NCI-H2196 treated with DMSO at 0.1 percent for 48 hours (cell line): ENCODE data around the gene C5AR1.
"Not testable (repeated sequence)": the region's sequence is repeated elsewhere in the genome, so short reads cannot be mapped to it uniquely, and the experiment has no call there.

Source experiments
- DNase-seq: peaks from one replicate; lab custom pipeline; 2025; ENCODE audit not compliant: unreplicated experiment; lab: John Stamatoyannopoulos, UW

The C5AR1 gene

DNA sequence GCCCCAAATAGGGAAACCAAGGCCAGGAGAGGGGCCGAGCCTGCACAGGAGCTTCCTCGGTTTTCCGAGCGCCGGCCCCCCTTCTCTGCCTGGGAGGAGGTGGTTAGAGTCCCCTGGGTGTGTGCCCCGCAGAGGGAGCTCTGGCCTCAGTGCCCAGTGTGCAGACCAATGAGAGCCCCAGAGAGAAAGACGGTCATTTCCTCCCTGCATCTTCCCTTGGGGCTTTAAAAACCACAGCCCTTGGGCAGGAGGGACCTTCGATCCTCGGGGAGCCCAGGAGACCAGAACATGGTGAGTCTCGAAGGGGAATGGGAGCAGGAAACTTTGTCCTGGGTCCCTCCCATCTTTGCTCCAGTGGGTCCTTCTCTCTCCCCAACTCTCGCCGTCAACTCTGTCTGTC is at the start of gene C5AR1:
TSS of gene C5AR1 (plus strand) at position 254 of the 400 bp plus-strand sequence. CDS start at position 289, 35 bp downstream.
- no peak for DNase-seq

DNA sequence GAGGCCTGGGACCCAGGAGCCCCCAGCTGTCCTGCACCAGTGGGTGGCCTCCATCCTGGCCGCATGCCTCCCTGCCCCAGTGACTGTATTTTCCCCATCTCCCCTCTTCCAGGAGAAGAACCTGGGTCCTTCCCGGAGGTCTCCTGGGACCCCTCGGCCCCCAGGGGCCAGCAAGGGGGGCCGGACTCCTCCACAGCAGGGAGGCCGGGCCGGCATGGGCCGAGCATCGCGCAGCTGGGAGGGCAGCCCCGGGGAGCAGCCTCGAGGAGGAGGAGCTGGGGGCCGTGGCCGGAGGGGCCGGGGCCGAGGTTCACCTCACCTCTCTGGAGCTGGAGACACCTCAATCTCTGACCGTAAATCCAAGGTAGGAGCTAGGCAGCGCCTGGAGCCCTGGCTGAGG is 49.2 kb upstream of the C5AR1 start:
- DNase-seq: no peak

DNA sequence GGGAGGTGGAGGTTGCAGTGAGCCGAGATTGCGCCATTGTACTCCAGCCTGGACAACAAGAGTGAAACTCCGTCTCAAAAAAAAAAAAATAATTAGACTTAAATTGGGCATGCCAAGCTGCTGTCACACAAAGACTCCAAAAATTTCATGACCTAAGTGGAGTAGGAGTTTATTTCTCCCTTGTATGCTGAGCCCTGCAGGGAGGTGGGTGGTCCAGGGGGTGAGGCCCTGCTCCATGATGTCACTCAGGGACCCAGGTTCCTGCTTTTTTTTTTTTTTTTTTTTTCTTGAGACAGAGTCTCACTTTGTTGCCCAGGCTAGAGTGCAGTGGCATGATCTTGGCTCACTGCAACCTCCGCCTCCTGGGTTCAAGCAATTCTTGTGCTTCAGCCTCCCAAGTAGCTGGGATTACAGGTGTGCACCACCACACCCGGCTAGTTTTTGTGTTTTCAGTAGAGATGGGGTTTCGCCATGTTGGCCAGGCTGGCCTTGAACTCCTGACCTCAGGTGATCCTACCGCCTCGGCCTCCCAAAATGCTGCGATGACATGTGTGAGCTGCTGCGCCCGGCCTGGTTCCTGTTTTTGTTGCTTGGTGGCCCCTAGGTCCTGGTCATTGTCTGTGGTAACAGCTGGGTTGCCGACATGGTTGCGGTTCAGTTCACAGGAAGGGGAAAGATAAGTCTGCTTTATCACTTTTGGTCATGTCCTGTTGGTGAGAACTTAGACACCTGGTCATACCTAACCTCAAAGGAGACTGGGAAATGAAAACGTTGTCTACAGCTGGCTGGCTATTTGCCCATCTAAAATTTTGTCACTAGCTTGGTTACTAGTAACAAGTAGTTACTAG is 47.5 kb upstream of the C5AR1 start:
- DNase-seq: not testable (repeated sequence)

GRCh38 chr19:47264629-47265028 is 45.0 kb upstream of the C5AR1 start:
- DNase-seq: no peak

- DNase-seq: no peak
Measured at GRCh38 chr19:47266401-47266941, 43.2 kb upstream of the C5AR1 start.

DNA sequence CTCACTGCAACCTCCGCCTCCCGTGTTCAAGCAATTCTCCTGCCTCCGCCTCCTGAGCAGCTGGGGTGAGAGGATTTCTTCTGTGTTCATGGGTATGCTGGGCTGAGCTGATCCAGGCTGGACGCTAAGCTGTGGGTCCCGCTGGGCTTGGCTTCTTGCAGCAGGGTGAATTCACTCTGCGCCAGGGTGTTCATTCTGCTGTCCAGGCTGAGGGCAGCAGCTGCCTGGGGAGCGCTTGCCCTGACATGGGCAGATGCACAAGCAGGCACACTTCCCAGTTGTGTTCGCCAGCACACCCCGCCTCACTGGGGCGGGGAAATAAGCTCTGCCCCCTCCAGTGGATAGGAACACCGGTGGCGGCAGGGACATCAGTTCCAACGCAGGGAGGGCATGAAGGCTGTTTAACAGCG is 42.3 kb upstream of the C5AR1 start:
- peak; percentile 27 for DNase-seq

- no peak for DNase-seq
Measured at GRCh38 chr19:47268028-47268427, 41.6 kb upstream of the C5AR1 start.

DNA sequence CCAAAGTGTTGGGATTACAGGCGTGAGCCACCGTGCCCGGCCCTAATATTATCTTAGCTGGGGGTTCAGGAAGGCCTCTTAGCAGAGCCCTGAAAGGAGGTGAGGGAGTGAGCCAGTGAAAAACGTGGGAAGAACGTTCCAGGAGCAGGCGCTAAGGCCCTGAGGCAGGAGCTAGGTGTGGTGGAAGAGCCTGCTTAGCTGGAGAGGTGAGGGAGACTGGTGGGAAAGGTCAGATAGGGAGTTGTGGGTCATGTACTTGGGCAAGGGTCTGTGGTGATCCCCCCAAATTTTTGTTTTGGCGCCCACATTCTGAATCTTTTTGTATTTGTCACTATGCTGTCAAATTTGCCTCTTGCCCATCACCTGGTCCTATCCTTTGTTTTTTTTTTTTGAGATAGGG is 40.1 kb upstream of the C5AR1 start:
- no peak for DNase-seq

- no peak for DNase-seq
Measured at GRCh38 chr19:47270408-47270807, 39.3 kb upstream of the C5AR1 start.

DNA sequence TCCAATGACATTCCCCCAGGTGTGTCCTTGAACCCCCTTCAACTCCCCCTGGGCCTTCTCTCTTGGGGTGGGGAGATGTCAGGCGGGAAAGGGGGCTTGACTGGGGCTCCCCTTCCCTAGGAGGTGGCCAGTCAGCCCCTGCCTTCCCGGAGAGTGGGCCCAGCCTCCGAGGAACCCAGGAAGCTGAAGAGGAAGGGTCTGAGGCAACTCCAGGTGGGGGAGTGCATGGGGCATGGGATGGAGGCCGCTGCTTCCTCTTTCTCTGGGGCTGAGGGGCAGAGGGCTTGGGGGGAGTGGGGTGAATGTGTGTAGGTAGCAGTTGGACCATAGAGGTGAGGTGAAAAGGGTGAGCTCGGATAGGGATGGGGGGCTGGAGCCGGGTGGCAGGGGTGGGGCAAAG is 37.7 kb upstream of the C5AR1 start:
- no peak for DNase-seq

DNA sequence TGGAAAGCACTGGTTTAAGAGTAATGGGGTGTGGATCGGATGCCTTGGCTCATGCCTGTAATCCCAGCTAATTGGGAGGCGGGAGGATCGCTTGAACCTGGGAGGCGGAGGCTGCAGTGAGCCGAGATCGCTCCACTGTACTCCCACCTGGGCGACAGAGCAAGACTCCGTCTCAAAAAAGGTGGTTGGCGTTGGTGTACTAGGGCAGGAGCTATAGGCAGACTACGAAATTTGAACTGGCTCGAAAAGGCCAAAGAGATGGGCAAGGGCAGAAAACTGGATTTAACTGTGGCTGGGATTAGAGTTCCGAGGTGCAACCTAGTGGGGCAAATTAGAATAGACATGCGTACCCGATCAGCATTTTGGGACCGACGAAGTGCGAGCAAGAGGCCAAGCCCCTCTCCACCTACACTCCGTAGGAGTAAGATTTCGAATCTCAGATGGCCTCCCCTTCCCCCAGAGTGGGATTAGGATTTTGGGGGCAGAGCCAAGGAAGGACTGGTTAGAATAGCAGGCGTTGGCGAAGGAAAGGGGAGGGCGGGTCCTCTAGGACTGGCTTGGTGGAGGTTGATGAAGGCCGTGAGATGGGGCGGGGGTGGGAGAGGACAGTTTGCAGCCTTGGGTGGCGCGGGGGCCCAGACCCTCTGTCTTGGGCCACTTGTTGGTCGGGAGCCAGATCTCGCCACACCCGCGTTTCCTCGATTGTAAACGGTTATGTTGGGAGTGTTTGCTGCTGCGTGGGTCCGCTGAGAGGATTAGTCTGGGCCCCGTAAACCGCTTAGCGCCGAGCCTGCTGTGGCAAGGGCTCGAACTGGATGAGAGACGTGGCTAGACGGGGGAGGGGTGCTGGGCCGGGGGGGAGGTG is 37.0 kb upstream of the C5AR1 start:
- DNase-seq: no peak

- peak; percentile 86 for DNase-seq
Measured at GRCh38 chr19:47273313-47274070, 36.2 kb upstream of the C5AR1 start.

- DNase-seq: peak; percentile 91
Measured at GRCh38 chr19:47274071-47274890, 35.4 kb upstream of the C5AR1 start, which contains the start of gene INAFM1. Gene INAFM1 (plus strand): TSS chr19:47274885. CDS start chr19:47274920, 35 bp downstream.

DNA sequence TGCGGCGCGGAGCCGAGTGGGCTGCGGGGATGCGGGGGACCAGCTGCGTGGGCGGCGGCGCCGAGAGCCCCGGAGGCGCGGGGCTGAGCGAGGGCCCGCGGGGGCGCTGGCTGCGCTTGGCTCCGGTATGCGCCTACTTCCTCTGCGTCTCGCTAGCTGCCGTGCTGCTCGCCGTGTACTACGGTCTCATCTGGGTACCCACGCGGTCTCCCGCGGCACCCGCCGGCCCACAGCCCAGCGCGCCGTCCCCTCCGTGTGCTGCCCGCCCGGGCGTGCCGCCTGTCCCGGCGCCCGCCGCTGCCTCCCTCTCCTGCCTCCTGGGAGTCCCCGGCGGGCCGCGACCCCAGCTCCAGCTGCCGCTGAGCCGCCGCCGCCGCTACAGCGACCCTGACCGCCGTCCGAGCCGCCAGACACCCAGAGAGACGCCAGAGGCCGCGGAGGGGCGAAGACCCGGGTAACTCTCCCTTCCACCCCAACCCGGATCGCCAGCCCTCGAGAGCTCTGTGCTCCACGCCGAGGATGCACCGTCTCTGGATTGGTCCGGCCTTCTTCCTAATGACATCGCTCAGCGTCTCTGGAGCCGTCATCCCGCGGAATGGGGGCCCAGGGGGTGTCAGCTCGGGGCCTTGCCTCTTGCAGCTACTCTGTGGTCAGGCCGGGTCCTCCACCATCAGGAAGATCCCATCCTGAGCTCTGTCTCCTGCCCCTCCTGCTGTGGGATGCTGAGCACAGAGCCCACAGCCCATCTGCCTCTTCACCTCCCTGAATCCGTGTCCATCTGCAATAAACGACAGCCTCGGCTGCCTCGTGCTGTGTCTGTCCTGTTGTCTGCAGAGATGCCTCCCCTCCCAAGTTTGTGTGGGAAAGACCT is 34.5 kb upstream of the C5AR1 start:
- no peak for DNase-seq

- DNase-seq: no peak
Measured at GRCh38 chr19:47275791-47276461, 33.7 kb upstream of the C5AR1 start.

- not testable (repeated sequence) for DNase-seq
Measured at GRCh38 chr19:47276513-47276912, 33.1 kb upstream of the C5AR1 start.

GRCh38 chr19:47280183-47280797 is 29.4 kb upstream of the C5AR1 start:
- no peak for DNase-seq
